Posterior cingulate gyrus (tissue), 11 donors: ENCODE results near the gene RPL35A.
"Not testable (repeated sequence)": the region's sequence is repeated elsewhere in the genome, so short reads cannot be mapped to it uniquely, and the experiment has no call there.

Experiments used
- DNase-seq, 10 donors: peaks; one replicate each; pipeline versions ENCODE4 v3.0.0 to v3.0.0-alpha.2; 2020 to 2021; ENCODE audit warnings: mixed read lengths in 3 of 10
- intact Hi-C: fragments of 100-400 bp; cut with DNase I; formaldehyde crosslinking; loops from one replicate; pipeline ENCODE4 v1.15.1; 2023

Gene RPL35A

GRCh38 chr3:197949778-197950676, at the start of gene RPL35A:
Gene RPL35A, plus strand, starts transcription at chr3:197950190. Its CDS starts 778 bp downstream, at chr3:197950968.
- DNase-seq = peak; percentile 74 to 97 (median 80)
- intact Hi-C loops = loop anchor here (1.0 kb wide), 1 partner anchor 9 kb away; a partner anchor contains a TSS

GRCh38 chr3:197901626-197902025, 48.4 kb upstream of the RPL35A start:
- intact Hi-C loops = no loop called here

GRCh38 chr3:197906023-197906849, 43.8 kb upstream of the RPL35A start:
- peak; percentile 56 to 97 (median 82) for DNase-seq
- intact Hi-C loops = loop anchor here (2.0 kb wide), 1 partner anchor 37 kb away; no protein-coding TSS in a partner anchor

More at GRCh38 chr3:197901626-197902025, 48.4 kb upstream of the RPL35A start:
- no peak for DNase-seq

- intact Hi-C loops = loop anchor here (2.0 kb wide), 1 partner anchor 36 kb away; no protein-coding TSS in a partner anchor
- no peak for DNase-seq
These were observed 43.2 kb upstream of the RPL35A start for GRCh38 chr3:197906850-197907187.

GRCh38 chr3:197907196-197907595, 42.8 kb upstream of the RPL35A start:
- DNase-seq = no peak
- intact Hi-C loops = loop anchor here (2.0 kb wide), 1 partner anchor 36 kb away; no protein-coding TSS in a partner anchor

GRCh38 chr3:197908550-197908949, 41.4 kb upstream of the RPL35A start:
- DNase-seq, intact Hi-C loops: not testable (repeated sequence)

GRCh38 chr3:197908957-197909701, 40.9 kb upstream of the RPL35A start:
- intact Hi-C loops = no loop called here
- DNase-seq = no peak

- DNase-seq = peak in 8 of 10 donors; percentile 12 to 87 (median 33)
- intact Hi-C loops = no loop called here
These were observed 37.1 kb upstream of the RPL35A start for GRCh38 chr3:197912741-197913476.

- no peak for DNase-seq
- intact Hi-C loops = no loop called here
These were observed 36.2 kb upstream of the RPL35A start for GRCh38 chr3:197913641-197914380.

GRCh38 chr3:197921429-197922275, 28.3 kb upstream of the RPL35A start:
- intact Hi-C loops, DNase-seq: not testable (repeated sequence)

GRCh38 chr3:197926418-197926817, 23.6 kb upstream of the RPL35A start:
- no peak for DNase-seq
- intact Hi-C loops = no loop called here

- intact Hi-C loops, DNase-seq: not testable (repeated sequence)
These were observed 22.4 kb upstream of the RPL35A start for GRCh38 chr3:197927578-197927977.

- intact Hi-C loops = no loop called here
- no peak for DNase-seq
These were observed 13.1 kb upstream of the RPL35A start for GRCh38 chr3:197936819-197937384.

GRCh38 chr3:197940745-197941384, 9.1 kb upstream of the RPL35A start:
- intact Hi-C loops = no loop called here
- no peak for DNase-seq

GRCh38 chr3:197942956-197943556, 6.9 kb upstream of the RPL35A start:
- no peak for DNase-seq
- intact Hi-C loops = loop anchor here (2.0 kb wide), 1 partner anchor 36 kb away; no protein-coding TSS in a partner anchor

GRCh38 chr3:197949191-197949777, 706 bp upstream of the RPL35A start:
- no peak for DNase-seq
- intact Hi-C loops = no loop called here
